CD4-positive, alpha-beta T cell treated with Interferon gamma for 1 hour (primary cell): ENCODE data around the gene SEMA3A.
"Not testable (repeated sequence)": the region's sequence is repeated elsewhere in the genome, so short reads cannot be mapped to it uniquely, and the experiment has no call there.

Experiments
- DNase-seq: peaks from one replicate; pipeline ENCODE4 v3.0.0-alpha.2; 2020

The SEMA3A gene

GRCh38 chr7:84107259-84107658 is 87.3 kb downstream of the SEMA3A start:
- no peak for DNase-seq

- no peak for DNase-seq
These were observed 88.3 kb downstream of the SEMA3A start for GRCh38 chr7:84106291-84106690.

- no peak for DNase-seq
These were observed 89.0 kb downstream of the SEMA3A start for GRCh38 chr7:84105586-84105985.

GRCh38 chr7:84104826-84105225 is 89.8 kb downstream of the SEMA3A start:
- no peak for DNase-seq

- DNase-seq = no peak
These were observed 92.4 kb downstream of the SEMA3A start for GRCh38 chr7:84102213-84102612.

- DNase-seq = no peak
These were observed 93.7 kb downstream of the SEMA3A start for GRCh38 chr7:84100866-84101265.

GRCh38 chr7:84095971-84096370 is 98.6 kb downstream of the SEMA3A start:
- DNase-seq = no peak

GRCh38 chr7:84092207-84092606 is 102.4 kb downstream of the SEMA3A start:
- peak; percentile 0 for DNase-seq

GRCh38 chr7:84091318-84091717 is 103.3 kb downstream of the SEMA3A start:
- no peak for DNase-seq

GRCh38 chr7:84088802-84089201 is 105.8 kb downstream of the SEMA3A start:
- DNase-seq = no peak

- no peak for DNase-seq
These were observed 108.6 kb downstream of the SEMA3A start for GRCh38 chr7:84085998-84086397.

GRCh38 chr7:84085147-84085546 is 109.4 kb downstream of the SEMA3A start:
- DNase-seq = no peak

GRCh38 chr7:84083846-84084245 is 110.7 kb downstream of the SEMA3A start:
- no peak for DNase-seq

- no peak for DNase-seq
These were observed 112.5 kb downstream of the SEMA3A start for GRCh38 chr7:84081973-84082522.

- DNase-seq = no peak
These were observed 117.3 kb downstream of the SEMA3A start for GRCh38 chr7:84077336-84077735.

- DNase-seq = no peak
These were observed 118.4 kb downstream of the SEMA3A start for GRCh38 chr7:84076219-84076618.

- DNase-seq = no peak
These were observed 121.3 kb downstream of the SEMA3A start for GRCh38 chr7:84073186-84073875.

- DNase-seq = no peak
These were observed 123.8 kb downstream of the SEMA3A start for GRCh38 chr7:84070770-84071169.

GRCh38 chr7:84069999-84070500 is 124.5 kb downstream of the SEMA3A start:
- DNase-seq = no peak

- no peak for DNase-seq
These were observed 125.6 kb downstream of the SEMA3A start for GRCh38 chr7:84069033-84069432.

GRCh38 chr7:84062489-84062901 is 132.1 kb downstream of the SEMA3A start:
- DNase-seq = not testable (repeated sequence)

- DNase-seq = no peak
These were observed 133.8 kb downstream of the SEMA3A start for GRCh38 chr7:84060760-84061261.

GRCh38 chr7:84060000-84060399 is 134.6 kb downstream of the SEMA3A start:
- no peak for DNase-seq

GRCh38 chr7:84058311-84059076 is 136.1 kb downstream of the SEMA3A start:
- no peak for DNase-seq
